ENCODE measurements around the gene NEK10.

Gene NEK10

GRCh38 chr3:27147215-27147614 lies 222.0 kb downstream of the NEK10 start:
- H3K18ac ChIP-seq (ENCODE audit: low read length), result no peak overlapping the region
- H4K8ac ChIP-seq (ENCODE audit: low read depth, low read length), result no peak overlapping the region
- no peak overlapping the region for H3K4me3 ChIP-seq (ENCODE audit: low read depth, low read length)
- H3K23ac ChIP-seq (ENCODE audit: low read length), result no peak overlapping the region
- no peaks in the 10 kb centered on the region for H3K4me1 ChIP-seq (ENCODE audit: control insufficient read depth in 1 of 2, insufficient read depth in 2 of 2, low read length in 2 of 2)
- H3K9me3 ChIP-seq (ENCODE audit: insufficient read depth, low read depth, low read length), result no peaks in the 10 kb centered on the region
- no peaks in the 10 kb centered on the region for H3K36me3 ChIP-seq (ENCODE audit: control insufficient read depth in 1 of 2, insufficient read depth in 2 of 2, low read length in 2 of 2)
- no peak overlapping the region for H2AK5ac ChIP-seq (ENCODE audit: low read length)
- no peak overlapping the region for H3K4me2 ChIP-seq (ENCODE audit: low read length)
- no peak overlapping the region for H2AFZ ChIP-seq (ENCODE audit: insufficient read depth, low read length, poor library complexity)
- no peak overlapping the region for H4K12ac ChIP-seq (ENCODE audit: low read depth, low read length)
- H2BK120ac ChIP-seq (ENCODE audit: insufficient read depth, low read length, poor library complexity), result no peak overlapping the region
- no peak overlapping the region for H3K9ac ChIP-seq (ENCODE audit: low read length)
- H2BK12ac ChIP-seq (ENCODE audit: low read length), result no peak overlapping the region
- no peak overlapping the region for H3K4ac ChIP-seq (ENCODE audit: low read depth, low read length)
- no peaks in the 10 kb centered on the region for H3K27me3 ChIP-seq (ENCODE audit: insufficient read depth, low read length)
- H3K79me1 ChIP-seq (ENCODE audit: low read length), result no peaks in the 10 kb centered on the region
- H3K14ac ChIP-seq (ENCODE audit: low read length), result no peak overlapping the region
- H4K91ac ChIP-seq (ENCODE audit: low read depth, low read length), result no peak overlapping the region
- no peaks in the 10 kb centered on the region for H3K79me2 ChIP-seq (ENCODE audit: control insufficient read depth, insufficient read depth, low read length, poor library complexity)
- WGBS (ENCODE audit: extremely low coverage, insufficient coverage, insufficient read length), result no CpG with 5 or more reads among the region's 1 CpG
- DNase-seq, result no peak
- no peak overlapping the region for H3K27ac ChIP-seq (ENCODE audit: low read depth, low read length)
- H2BK5ac ChIP-seq (ENCODE audit: low read depth, low read length, poor library complexity), result no peak overlapping the region

GRCh38 chr3:27146786-27147185 lies 222.4 kb downstream of the NEK10 start:
- no peak overlapping the region for H2BK120ac ChIP-seq (ENCODE audit: insufficient read depth, low read length, poor library complexity)
- DNase-seq, result no peak
- H3K4me3 ChIP-seq (ENCODE audit: low read depth, low read length), result no peak overlapping the region
- H2BK12ac ChIP-seq (ENCODE audit: low read length), result no peak overlapping the region
- H3K4me1 ChIP-seq (ENCODE audit: control insufficient read depth in 1 of 2, insufficient read depth in 2 of 2, low read length in 2 of 2), result no peaks in the 10 kb centered on the region
- no peak overlapping the region for H4K91ac ChIP-seq (ENCODE audit: low read depth, low read length)
- no peak overlapping the region for H3K9ac ChIP-seq (ENCODE audit: low read length)
- no CpG with 5 or more reads among the region's 3 CpGs for WGBS (ENCODE audit: extremely low coverage, insufficient coverage, insufficient read length)
- H2AK5ac ChIP-seq (ENCODE audit: low read length), result no peak overlapping the region
- H2BK5ac ChIP-seq (ENCODE audit: low read depth, low read length, poor library complexity), result no peak overlapping the region
- H3K14ac ChIP-seq (ENCODE audit: low read length), result no peak overlapping the region
- H2AFZ ChIP-seq (ENCODE audit: insufficient read depth, low read length, poor library complexity), result no peak overlapping the region
- no peak overlapping the region for H3K4me2 ChIP-seq (ENCODE audit: low read length)
- no peaks in the 10 kb centered on the region for H3K79me1 ChIP-seq (ENCODE audit: low read length)
- H3K36me3 ChIP-seq (ENCODE audit: control insufficient read depth in 1 of 2, insufficient read depth in 2 of 2, low read length in 2 of 2), result no peaks in the 10 kb centered on the region
- no peak overlapping the region for H3K27ac ChIP-seq (ENCODE audit: low read depth, low read length)
- no peaks in the 10 kb centered on the region for H3K9me3 ChIP-seq (ENCODE audit: insufficient read depth, low read depth, low read length)
- no peak overlapping the region for H4K12ac ChIP-seq (ENCODE audit: low read depth, low read length)
- H3K4ac ChIP-seq (ENCODE audit: low read depth, low read length), result no peak overlapping the region
- H3K79me2 ChIP-seq (ENCODE audit: control insufficient read depth, insufficient read depth, low read length, poor library complexity), result no peaks in the 10 kb centered on the region
- H3K23ac ChIP-seq (ENCODE audit: low read length), result no peak overlapping the region
- H4K8ac ChIP-seq (ENCODE audit: low read depth, low read length), result no peak overlapping the region
- no peaks in the 10 kb centered on the region for H3K27me3 ChIP-seq (ENCODE audit: insufficient read depth, low read length)
- H3K18ac ChIP-seq (ENCODE audit: low read length), result no peak overlapping the region

- H3K18ac ChIP-seq (ENCODE audit: low read length), result no peak overlapping the region
- no peak overlapping the region for H4K8ac ChIP-seq (ENCODE audit: low read depth, low read length)
- no peak overlapping the region for H3K9ac ChIP-seq (ENCODE audit: low read length)
- WGBS (ENCODE audit: extremely low coverage, insufficient coverage, insufficient read length), result no CpG with 5 or more reads among the region's 3 CpGs
- H3K27ac ChIP-seq (ENCODE audit: low read depth, low read length), result no peak overlapping the region
- no peak overlapping the region for H4K91ac ChIP-seq (ENCODE audit: low read depth, low read length)
- H3K4me3 ChIP-seq (ENCODE audit: low read depth, low read length), result no peak overlapping the region
- no peak overlapping the region for H4K12ac ChIP-seq (ENCODE audit: low read depth, low read length)
- no peak overlapping the region for H2BK12ac ChIP-seq (ENCODE audit: low read length)
- H3K27me3 ChIP-seq (ENCODE audit: insufficient read depth, low read length), result no peaks in the 10 kb centered on the region
- no peak overlapping the region for H2BK5ac ChIP-seq (ENCODE audit: low read depth, low read length, poor library complexity)
- H3K4me2 ChIP-seq (ENCODE audit: low read length), result no peak overlapping the region
- no peak overlapping the region for H2AK5ac ChIP-seq (ENCODE audit: low read length)
- H3K14ac ChIP-seq (ENCODE audit: low read length), result no peak overlapping the region
- no peak overlapping the region for H3K4ac ChIP-seq (ENCODE audit: low read depth, low read length)
- no peak overlapping the region for H2AFZ ChIP-seq (ENCODE audit: insufficient read depth, low read length, poor library complexity)
- H3K23ac ChIP-seq (ENCODE audit: low read length), result no peak overlapping the region
- H3K36me3 ChIP-seq (ENCODE audit: control insufficient read depth in 1 of 2, insufficient read depth in 2 of 2, low read length in 2 of 2), result no peaks in the 10 kb centered on the region
- no peak for DNase-seq
- H3K9me3 ChIP-seq (ENCODE audit: insufficient read depth, low read depth, low read length), result no peaks in the 10 kb centered on the region
- no peaks in the 10 kb centered on the region for H3K79me2 ChIP-seq (ENCODE audit: control insufficient read depth, insufficient read depth, low read length, poor library complexity)
- no peaks in the 10 kb centered on the region for H3K4me1 ChIP-seq (ENCODE audit: control insufficient read depth in 1 of 2, insufficient read depth in 2 of 2, low read length in 2 of 2)
- H3K79me1 ChIP-seq (ENCODE audit: low read length), result no peaks in the 10 kb centered on the region
- H2BK120ac ChIP-seq (ENCODE audit: insufficient read depth, low read length, poor library complexity), result no peak overlapping the region
Observed at GRCh38 chr3:27145719-27146118, 223.5 kb downstream of the NEK10 start.

GRCh38 chr3:27141668-27142067 lies 227.5 kb downstream of the NEK10 start:
- Histone ChIP-seq H3K23ac (ENCODE audit: low read length) (no peak overlapping the region), H2AFZ (ENCODE audit: insufficient read depth, low read length, poor library complexity) (no peak overlapping the region), H3K36me3 (ENCODE audit: control insufficient read depth in 1 of 2, insufficient read depth in 2 of 2, low read length in 2 of 2) (no peaks in the 10 kb centered on the region), H3K4me1 (ENCODE audit: control insufficient read depth in 1 of 2, insufficient read depth in 2 of 2, low read length in 2 of 2) (no peaks in the 10 kb centered on the region), H2BK5ac (ENCODE audit: low read depth, low read length, poor library complexity) (no peak overlapping the region), H3K9ac (ENCODE audit: low read length) (no peak overlapping the region), H3K4me3 (ENCODE audit: low read depth, low read length) (no peak overlapping the region), H2AK5ac (ENCODE audit: low read length) (no peak overlapping the region), H3K4ac (ENCODE audit: low read depth, low read length) (no peak overlapping the region), H4K91ac (ENCODE audit: low read depth, low read length) (no peak overlapping the region), H3K9me3 (ENCODE audit: insufficient read depth, low read depth, low read length) (no peaks in the 10 kb centered on the region), H3K79me2 (ENCODE audit: control insufficient read depth, insufficient read depth, low read length, poor library complexity) (no peaks in the 10 kb centered on the region), H2BK12ac (ENCODE audit: low read length) (no peak overlapping the region), H3K14ac (ENCODE audit: low read length) (no peak overlapping the region), H3K27ac (ENCODE audit: low read depth, low read length) (no peak overlapping the region), H3K18ac (ENCODE audit: low read length) (no peak overlapping the region), H3K79me1 (ENCODE audit: low read length) (no peaks in the 10 kb centered on the region), H2BK120ac (ENCODE audit: insufficient read depth, low read length, poor library complexity) (no peak overlapping the region), H4K8ac (ENCODE audit: low read depth, low read length) (no peak overlapping the region), H4K12ac (ENCODE audit: low read depth, low read length) (no peak overlapping the region), H3K4me2 (ENCODE audit: low read length) (no peak overlapping the region), H3K27me3 (ENCODE audit: insufficient read depth, low read length) (no peaks in the 10 kb centered on the region)
- no peak for DNase-seq

GRCh38 chr3:27138562-27138961 lies 230.6 kb downstream of the NEK10 start:
- Histone ChIP-seq H2BK5ac (ENCODE audit: low read depth, low read length, poor library complexity) (no peak overlapping the region), H3K9me3 (ENCODE audit: insufficient read depth, low read depth, low read length) (no peaks in the 10 kb centered on the region), H3K27ac (ENCODE audit: low read depth, low read length) (no peak overlapping the region), H4K12ac (ENCODE audit: low read depth, low read length) (no peak overlapping the region), H3K9ac (ENCODE audit: low read length) (no peak overlapping the region), H2AFZ (ENCODE audit: insufficient read depth, low read length, poor library complexity) (no peak overlapping the region), H4K91ac (ENCODE audit: low read depth, low read length) (no peak overlapping the region), H3K27me3 (ENCODE audit: insufficient read depth, low read length) (no peaks in the 10 kb centered on the region), H2AK5ac (ENCODE audit: low read length) (no peak overlapping the region), H3K36me3 (ENCODE audit: control insufficient read depth in 1 of 2, insufficient read depth in 2 of 2, low read length in 2 of 2) (no peaks in the 10 kb centered on the region), H3K18ac (ENCODE audit: low read length) (no peak overlapping the region), H3K4me2 (ENCODE audit: low read length) (no peak overlapping the region), H3K79me1 (ENCODE audit: low read length) (no peaks in the 10 kb centered on the region), H3K14ac (ENCODE audit: low read length) (no peak overlapping the region), H3K79me2 (ENCODE audit: control insufficient read depth, insufficient read depth, low read length, poor library complexity) (no peaks in the 10 kb centered on the region), H3K4me1 (ENCODE audit: control insufficient read depth in 1 of 2, insufficient read depth in 2 of 2, low read length in 2 of 2) (no peaks in the 10 kb centered on the region), H3K4me3 (ENCODE audit: low read depth, low read length) (no peak overlapping the region), H3K4ac (ENCODE audit: low read depth, low read length) (no peak overlapping the region), H2BK12ac (ENCODE audit: low read length) (no peak overlapping the region), H4K8ac (ENCODE audit: low read depth, low read length) (no peak overlapping the region), H3K23ac (ENCODE audit: low read length) (no peak overlapping the region), H2BK120ac (ENCODE audit: insufficient read depth, low read length, poor library complexity) (no peak overlapping the region)
- DNase-seq, result no peak
